Astrocyte of the spinal cord (primary cell): ENCODE measurements around the gene RGS9.
A peak's percentile ranks its signal among the peaks of the same experiment; 100 is the strongest.

Experiments used
- DNase-seq: peaks from one replicate; pipeline ENCODE4 v3.0.0; 2011; ENCODE audit warnings: low read depth, low spot score
- H3K4me3 ChIP-seq: 2 replicates; pipeline ENCODE4 v1.5.1; 2011; ENCODE audit warnings: low read depth, mild to moderate bottlenecking, low read length, moderate library complexity
- in situ Hi-C: cut with HindIII; loops from 2 replicates; pipeline ENCODE4 v1.10.0; 2017; ENCODE audit warnings: low sequenced_read_pairs
- TF ChIP-seq, protein P1 (sequence below): IDR thresholded peaks from 2 replicates; pipeline ENCODE4 v1.5.1; 2012; ENCODE audit warnings: low read depth, mild to moderate bottlenecking, low read length, inconsistent platforms

RGS9 gene

DNA sequence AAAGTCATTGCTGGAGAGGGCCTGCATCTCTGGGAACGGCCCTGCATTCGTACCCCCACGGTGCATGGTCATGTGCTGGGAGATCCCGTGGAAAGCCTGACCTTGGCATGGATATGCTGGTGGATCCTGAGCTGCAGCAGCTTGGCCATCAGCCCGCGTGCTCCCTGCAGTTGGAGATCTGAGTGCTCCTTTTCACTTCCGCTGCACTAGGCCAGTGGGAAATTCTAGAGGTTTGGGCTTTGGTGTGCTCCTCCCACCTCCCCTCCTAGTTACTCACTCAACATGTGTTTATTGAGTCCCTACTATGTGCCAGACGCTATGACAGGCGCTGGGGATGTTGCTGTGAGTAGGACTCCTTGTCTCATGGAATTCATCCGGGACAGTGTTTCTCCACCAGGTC lies 91.1 kb downstream of the RGS9 start:
- H3K4me3 ChIP-seq, result no peak overlapping the region
- in situ Hi-C loops, result no loop called here
- TF ChIP-seq, protein P1, sequence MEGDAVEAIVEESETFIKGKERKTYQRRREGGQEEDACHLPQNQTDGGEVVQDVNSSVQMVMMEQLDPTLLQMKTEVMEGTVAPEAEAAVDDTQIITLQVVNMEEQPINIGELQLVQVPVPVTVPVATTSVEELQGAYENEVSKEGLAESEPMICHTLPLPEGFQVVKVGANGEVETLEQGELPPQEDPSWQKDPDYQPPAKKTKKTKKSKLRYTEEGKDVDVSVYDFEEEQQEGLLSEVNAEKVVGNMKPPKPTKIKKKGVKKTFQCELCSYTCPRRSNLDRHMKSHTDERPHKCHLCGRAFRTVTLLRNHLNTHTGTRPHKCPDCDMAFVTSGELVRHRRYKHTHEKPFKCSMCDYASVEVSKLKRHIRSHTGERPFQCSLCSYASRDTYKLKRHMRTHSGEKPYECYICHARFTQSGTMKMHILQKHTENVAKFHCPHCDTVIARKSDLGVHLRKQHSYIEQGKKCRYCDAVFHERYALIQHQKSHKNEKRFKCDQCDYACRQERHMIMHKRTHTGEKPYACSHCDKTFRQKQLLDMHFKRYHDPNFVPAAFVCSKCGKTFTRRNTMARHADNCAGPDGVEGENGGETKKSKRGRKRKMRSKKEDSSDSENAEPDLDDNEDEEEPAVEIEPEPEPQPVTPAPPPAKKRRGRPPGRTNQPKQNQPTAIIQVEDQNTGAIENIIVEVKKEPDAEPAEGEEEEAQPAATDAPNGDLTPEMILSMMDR, result no peak
- DNase-seq, result no peak

DNA sequence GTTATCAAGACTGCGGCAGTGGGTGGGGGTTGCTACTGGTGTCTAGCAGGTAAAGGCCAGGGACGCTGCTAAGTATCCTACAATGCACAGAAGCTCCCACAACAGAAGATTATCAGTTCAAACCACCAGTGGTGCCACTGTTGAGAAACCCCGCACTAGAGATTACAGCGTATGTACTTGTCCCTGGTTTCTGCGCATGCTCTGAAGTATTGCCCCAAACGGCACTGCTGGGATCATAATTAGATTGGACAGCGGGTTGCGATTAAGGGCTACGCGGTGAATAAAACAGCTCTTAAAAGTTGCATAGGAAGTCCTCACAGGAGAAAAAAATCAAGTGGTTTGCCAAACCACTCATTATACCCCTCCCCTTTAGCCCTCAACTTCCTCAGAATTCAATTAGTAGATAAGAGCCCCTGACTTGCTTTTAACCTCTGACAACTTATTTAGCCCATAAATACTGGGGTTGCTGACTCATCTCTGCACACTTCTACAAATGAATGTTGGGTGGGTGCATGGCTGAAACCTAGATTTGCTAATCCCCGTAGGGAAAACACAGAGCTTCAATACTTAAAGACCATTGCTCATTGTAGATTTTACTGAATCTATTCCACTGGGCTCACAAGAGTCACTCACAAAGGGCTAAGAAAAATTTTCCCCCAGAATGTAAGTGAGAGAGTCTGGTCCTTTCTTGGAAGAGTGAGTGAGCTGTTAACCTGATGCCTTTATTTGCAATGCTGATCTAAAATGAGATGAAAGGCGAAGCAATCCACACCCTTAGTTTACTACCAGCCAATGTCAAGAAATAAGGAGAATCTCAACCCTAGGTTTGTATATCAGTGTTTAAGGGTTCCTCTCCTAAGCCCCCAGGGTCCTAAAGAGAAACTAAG lies 91.8 kb downstream of the RGS9 start:
- TF ChIP-seq, protein P1, result no peak
- peak; percentile 24 for DNase-seq
- in situ Hi-C loops, result no loop called here
- no peak overlapping the region for H3K4me3 ChIP-seq

DNA sequence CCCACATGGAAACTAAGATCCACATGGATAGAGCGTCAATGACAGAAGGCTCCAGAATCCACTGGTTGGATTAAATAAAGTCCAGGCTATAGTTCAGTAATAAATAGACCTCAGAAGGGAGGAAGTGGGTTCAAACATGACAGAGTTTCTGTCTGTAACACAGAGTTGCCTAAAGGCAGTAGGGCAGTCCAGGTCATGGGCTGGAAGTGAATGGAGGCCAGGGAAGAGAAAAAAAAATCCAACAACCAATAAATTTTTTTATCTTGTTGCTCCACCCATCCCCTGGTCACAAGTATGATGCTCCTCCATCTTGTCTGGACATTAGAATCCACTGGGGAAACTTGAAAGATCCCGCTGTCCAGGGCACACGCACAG lies 92.4 kb downstream of the RGS9 start:
- DNase-seq, result no peak
- TF ChIP-seq, protein P1, result no peak
- no peak overlapping the region for H3K4me3 ChIP-seq
- in situ Hi-C loops, result no loop called here

DNA sequence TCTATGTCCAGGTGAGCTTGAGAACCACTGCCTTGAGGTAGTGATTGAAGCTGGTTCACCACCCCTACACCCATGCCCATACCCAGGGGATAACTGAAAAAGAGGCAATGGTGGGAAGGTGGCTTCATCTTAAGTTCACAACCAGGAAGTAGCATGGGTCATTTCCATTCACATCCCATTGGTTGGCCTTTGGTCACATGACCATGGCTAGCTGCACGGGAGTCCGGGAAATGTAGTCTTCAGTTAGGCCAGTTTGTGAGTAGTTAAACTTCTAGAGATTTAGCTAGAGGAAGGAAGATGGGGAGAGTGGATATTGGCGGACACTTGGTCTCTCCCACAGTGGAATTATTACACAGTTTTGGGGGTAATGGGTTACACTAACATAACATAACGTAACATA lies 92.9 kb downstream of the RGS9 start:
- in situ Hi-C loops, result no loop called here
- TF ChIP-seq, protein P1, result no peak
- DNase-seq, result no peak
- H3K4me3 ChIP-seq, result no peak overlapping the region

DNA sequence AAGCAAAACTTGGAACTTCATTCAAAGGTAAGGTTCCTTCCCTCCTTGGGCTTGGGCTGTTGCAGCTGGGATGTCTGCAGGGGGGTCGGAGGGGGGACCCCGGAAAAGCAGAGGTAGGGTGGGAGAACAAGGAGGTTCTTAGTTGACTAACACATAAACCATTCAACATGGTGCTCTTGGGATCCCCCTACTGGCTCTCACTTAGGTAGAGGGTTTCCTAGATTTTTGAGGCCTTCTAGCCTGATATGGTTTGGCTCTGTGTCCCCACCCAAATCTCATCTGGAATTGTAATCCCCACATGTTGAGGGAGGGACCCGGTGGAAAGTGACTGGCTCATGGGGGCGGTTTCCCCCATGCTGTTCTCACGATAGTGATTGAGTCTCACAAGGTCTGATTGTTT lies 93.9 kb downstream of the RGS9 start:
- TF ChIP-seq, protein P1, result no peak
- no peak for DNase-seq
- in situ Hi-C loops, result no loop called here
- no peak overlapping the region for H3K4me3 ChIP-seq

DNA sequence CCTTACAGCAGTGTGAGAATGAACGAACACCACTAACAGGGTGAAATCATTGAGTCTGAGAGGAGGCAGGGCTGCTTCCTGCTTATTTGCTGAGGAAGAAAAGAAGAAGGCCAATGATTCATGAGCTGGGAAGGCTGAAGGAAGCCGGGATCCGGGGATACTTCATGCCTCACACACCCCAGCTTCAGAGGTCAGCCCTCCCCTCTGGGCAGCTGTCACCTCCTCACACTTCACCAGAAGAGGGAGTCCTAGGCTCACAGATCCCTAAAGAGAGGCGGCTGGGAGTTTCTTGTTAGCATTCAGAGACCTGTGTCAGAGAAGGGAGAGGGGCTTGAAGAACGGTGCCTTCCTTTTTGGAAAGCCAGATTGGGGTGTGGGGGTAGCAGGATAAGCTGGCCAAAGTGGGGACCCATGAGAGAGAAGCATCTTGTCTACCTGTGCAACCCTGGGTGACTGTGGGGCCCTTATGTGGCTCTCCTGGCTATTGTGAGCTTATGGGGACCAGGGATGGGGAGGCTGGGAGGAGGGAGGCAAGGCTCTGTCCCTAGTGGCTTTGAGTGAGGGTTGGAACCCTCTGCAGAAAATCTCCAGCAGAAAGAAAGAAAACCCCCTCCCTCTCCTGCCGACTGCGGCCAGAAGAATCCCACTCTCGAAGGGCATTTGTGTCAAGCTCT lies 94.6 kb downstream of the RGS9 start:
- peak; percentile 80 for DNase-seq
- in situ Hi-C loops, result no loop called here
- H3K4me3 ChIP-seq, result no peak overlapping the region
- TF ChIP-seq, protein P1, result peak; percentile 83
